Tibial artery (tissue), 4 donors: Measurements from ENCODE around the gene HCAR3.
"Not testable (repeated sequence)": the region's sequence is repeated elsewhere in the genome, so short reads cannot be mapped to it uniquely, and the experiment has no call there.

ENCODE experiments used
- DNase-seq, 2 donors: peaks; one replicate each; pipeline ENCODE4 v3.0.0-alpha.2; 2019
- H3K27ac ChIP-seq, 2 donors: fragments of 200-600 bp; sonication (generic) in 1 of 2; 1 replicate in 1 of 2; 2 replicates in 1 of 2; pipeline ENCODE4 v1.5.1; 2018 to 2019; ENCODE audit warnings: mild to moderate bottlenecking in 1 of 2
- H3K27me3 ChIP-seq, 2 donors: fragments of 200-600 bp; sonication (generic) in 1 of 2; one replicate each; pipeline versions ENCODE4 v1.5.1 to v1.6.0; 2016 to 2019
- H3K36me3 ChIP-seq, 3 donors: fragments of 200-600 bp; sonication (generic) in 2 of 3; one replicate each; pipeline ENCODE4 v1.5.1; 2016 to 2019; ENCODE audit warnings: mild to moderate bottlenecking in 2 of 3
- H3K4me1 ChIP-seq, 4 donors: fragments of 200-600 bp; sonication (generic) in 2 of 4; 1 replicate in 3 of 4; 2 replicates in 1 of 4; pipeline ENCODE4 v1.5.1; 2016 to 2019
- H3K4me3 ChIP-seq, 2 donors: fragments of 200-600 bp; sonication (generic) in 1 of 2; 1 replicate in 1 of 2; 2 replicates in 1 of 2; pipeline ENCODE4 v1.5.1; 2018 to 2019; ENCODE audit warnings: mild to moderate bottlenecking in 2 of 2
- H3K9me3 ChIP-seq, 3 donors: fragments of 200-600 bp; sonication (generic) in 1 of 3; one replicate each; pipeline ENCODE4 v1.5.1; 2016 to 2019
- intact Hi-C: fragments of 100-400 bp; cut with DNase I; formaldehyde crosslinking; loops from one replicate; pipeline ENCODE4 v1.15.0; 2023; ENCODE audit warnings: low total_unique reads
- TF ChIP-seq, protein P1 (sequence below), 2 experiments: fragments of 200-600 bp in 1 of 2; fragments of 450-650 bp in 1 of 2; IDR thresholded peaks; one replicate each; pipeline ENCODE4 v1.5.1; 2017 to 2019; ENCODE audit warnings: antibody characterized with exemption in 2 of 2, mild to moderate bottlenecking in 1 of 2, moderate library complexity in 1 of 2

Gene HCAR3

DNA sequence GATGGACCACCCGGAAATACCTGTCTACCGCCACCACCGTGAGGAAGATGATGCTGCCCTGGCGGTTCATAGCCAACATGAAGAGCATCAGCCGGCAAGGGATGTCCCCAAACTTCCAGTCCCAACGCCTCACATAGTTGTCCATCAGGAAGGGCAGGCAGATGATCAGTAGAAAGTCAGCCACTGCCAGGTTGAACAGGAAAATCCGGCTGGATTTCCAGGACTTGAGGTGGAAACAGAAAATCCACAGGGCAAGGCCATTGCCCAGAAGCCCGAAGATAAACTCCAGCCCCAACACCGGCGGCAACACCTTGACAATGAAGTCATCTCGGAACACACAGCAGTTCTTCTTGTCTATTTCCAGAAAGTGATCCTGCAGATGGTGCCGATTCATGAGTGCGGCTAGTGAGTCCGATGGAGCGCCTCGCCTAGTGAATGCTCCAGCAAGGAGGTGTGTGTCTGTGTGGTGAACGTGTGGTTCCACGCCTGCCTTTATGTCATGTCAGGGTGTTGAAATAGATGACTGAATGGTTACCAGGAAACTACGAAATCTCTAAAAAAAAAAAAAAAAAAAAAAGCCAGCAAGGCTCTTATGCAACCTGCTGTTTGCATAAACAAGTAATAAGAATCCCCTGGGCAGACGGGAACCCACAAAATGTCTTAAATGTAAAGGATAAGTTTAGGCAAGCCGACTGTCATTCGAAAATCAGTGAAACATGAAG is 13.6 kb downstream of the HCAR3 start, which contains the start of gene HCAR2:
Gene HCAR2, minus strand, starts transcription at position 468 of the 722 bp plus-strand sequence. Its CDS starts 74 bp downstream, at position 394.
- H3K27me3 ChIP-seq, intact Hi-C loops, H3K36me3 ChIP-seq, H3K4me1 ChIP-seq, H3K9me3 ChIP-seq, H3K4me3 ChIP-seq, H3K27ac ChIP-seq: not testable (repeated sequence)
- peak in 1 of 2 donors; percentile 60 for DNase-seq

- peak in 1 of 2 donors; percentile 32 for DNase-seq
- H3K27me3 ChIP-seq, H3K4me3 ChIP-seq, H3K4me1 ChIP-seq, intact Hi-C loops, H3K27ac ChIP-seq, H3K36me3 ChIP-seq, H3K9me3 ChIP-seq: not testable (repeated sequence)
Observed at GRCh38 chr12:122701481-122701880, 15.1 kb downstream of the HCAR3 start.

DNA sequence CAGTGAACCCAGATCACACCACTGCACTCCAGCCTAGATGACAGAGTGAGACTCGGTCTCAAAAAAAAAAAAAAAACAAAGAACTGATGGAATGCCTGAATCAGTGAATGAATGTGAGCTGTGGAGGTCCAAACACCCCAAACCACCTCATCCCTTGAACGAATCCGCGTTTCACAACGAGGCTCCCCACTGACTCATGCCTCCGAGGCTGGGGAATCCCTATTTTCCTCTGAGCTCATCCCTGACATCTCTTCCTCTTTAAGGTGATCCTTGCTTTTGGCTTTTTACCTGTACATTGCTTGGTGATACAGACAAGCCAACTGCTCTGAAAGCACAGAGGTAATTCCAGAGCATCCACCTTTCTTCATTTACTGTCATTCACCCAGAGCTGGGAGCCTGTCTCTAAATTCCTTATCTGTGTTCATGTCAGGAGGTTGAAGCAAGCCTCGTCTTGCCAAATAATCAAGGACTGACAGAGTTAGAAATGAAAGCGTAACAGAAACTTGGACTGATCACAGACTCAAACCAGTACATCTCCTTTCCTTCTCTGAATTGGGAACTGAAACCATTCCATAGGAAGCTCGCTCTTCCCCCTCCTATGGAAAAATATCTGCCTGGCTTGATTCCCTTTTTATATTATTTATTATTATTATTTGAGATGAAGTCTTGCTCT is 16.4 kb downstream of the HCAR3 start:
- H3K4me3 ChIP-seq, DNase-seq, H3K36me3 ChIP-seq, H3K4me1 ChIP-seq, intact Hi-C loops, H3K27me3 ChIP-seq, H3K9me3 ChIP-seq, H3K27ac ChIP-seq: not testable (repeated sequence)

- intact Hi-C loops, DNase-seq, H3K27ac ChIP-seq, H3K4me3 ChIP-seq, H3K36me3 ChIP-seq, H3K27me3 ChIP-seq, H3K9me3 ChIP-seq, H3K4me1 ChIP-seq: not testable (repeated sequence)
Observed at GRCh38 chr12:122696922-122697321, 19.7 kb downstream of the HCAR3 start.

GRCh38 chr12:122691566-122691965 is 25.0 kb downstream of the HCAR3 start:
- no peaks in the 10 kb centered on the region for H3K4me1 ChIP-seq
- DNase-seq: peak in 1 of 2 donors; percentile 3
- no peak overlapping the region for H3K27ac ChIP-seq
- H3K36me3 ChIP-seq: no peaks in the 10 kb centered on the region
- H3K4me3 ChIP-seq: no peak overlapping the region
- H3K9me3 ChIP-seq: no peaks in the 10 kb centered on the region
- TF ChIP-seq, protein P1, sequence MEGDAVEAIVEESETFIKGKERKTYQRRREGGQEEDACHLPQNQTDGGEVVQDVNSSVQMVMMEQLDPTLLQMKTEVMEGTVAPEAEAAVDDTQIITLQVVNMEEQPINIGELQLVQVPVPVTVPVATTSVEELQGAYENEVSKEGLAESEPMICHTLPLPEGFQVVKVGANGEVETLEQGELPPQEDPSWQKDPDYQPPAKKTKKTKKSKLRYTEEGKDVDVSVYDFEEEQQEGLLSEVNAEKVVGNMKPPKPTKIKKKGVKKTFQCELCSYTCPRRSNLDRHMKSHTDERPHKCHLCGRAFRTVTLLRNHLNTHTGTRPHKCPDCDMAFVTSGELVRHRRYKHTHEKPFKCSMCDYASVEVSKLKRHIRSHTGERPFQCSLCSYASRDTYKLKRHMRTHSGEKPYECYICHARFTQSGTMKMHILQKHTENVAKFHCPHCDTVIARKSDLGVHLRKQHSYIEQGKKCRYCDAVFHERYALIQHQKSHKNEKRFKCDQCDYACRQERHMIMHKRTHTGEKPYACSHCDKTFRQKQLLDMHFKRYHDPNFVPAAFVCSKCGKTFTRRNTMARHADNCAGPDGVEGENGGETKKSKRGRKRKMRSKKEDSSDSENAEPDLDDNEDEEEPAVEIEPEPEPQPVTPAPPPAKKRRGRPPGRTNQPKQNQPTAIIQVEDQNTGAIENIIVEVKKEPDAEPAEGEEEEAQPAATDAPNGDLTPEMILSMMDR (IDR thresholded peaks at IDR 0.05): no peak
- H3K27me3 ChIP-seq: no peaks in the 10 kb centered on the region
- intact Hi-C loops: no loop called here

GRCh38 chr12:122688291-122688690 is 28.3 kb downstream of the HCAR3 start:
- no peak for DNase-seq
- no peaks in the 10 kb centered on the region for H3K9me3 ChIP-seq
- TF ChIP-seq, protein P1 (IDR thresholded peaks at IDR 0.05): no peak
- no peak overlapping the region for H3K4me3 ChIP-seq
- no peaks in the 10 kb centered on the region for H3K4me1 ChIP-seq
- H3K27me3 ChIP-seq: no peaks in the 10 kb centered on the region
- intact Hi-C loops: no loop called here
- H3K36me3 ChIP-seq: no peaks in the 10 kb centered on the region
- H3K27ac ChIP-seq: no peak overlapping the region

GRCh38 chr12:122687086-122687485 is 29.5 kb downstream of the HCAR3 start:
- TF ChIP-seq, protein P1 (IDR thresholded peaks at IDR 0.05): no peak
- intact Hi-C loops: no loop called here
- no peaks in the 10 kb centered on the region for H3K27me3 ChIP-seq
- no peak overlapping the region for H3K27ac ChIP-seq
- H3K36me3 ChIP-seq: no peaks in the 10 kb centered on the region
- no peak overlapping the region for H3K4me3 ChIP-seq
- H3K9me3 ChIP-seq: no peaks in the 10 kb centered on the region
- peak in 1 of 2 donors; percentile 58 for DNase-seq
- H3K4me1 ChIP-seq: no peaks in the 10 kb centered on the region
